Mammary epithelial cell (primary cell): ENCODE results near the gene SSRP1.

Experiments
- CTCF ChIP-seq, 2 donors: IDR thresholded peaks in 1 of 2; conservative IDR thresholded peaks in 1 of 2; 2 replicates each; pipeline ENCODE4 v1.5.1; 2011 to 2012; ENCODE audit warnings: inconsistent platforms in 2 of 2, low read length in 2 of 2, mild to moderate bottlenecking in 2 of 2, control low read depth in 1 of 2, low read depth in 1 of 2; ENCODE audit not compliant: insufficient read depth in 1 of 2; ENCODE audit errors: extremely low read depth in 1 of 2
- EZH2 ChIP-seq: IDR thresholded peaks from 2 replicates; pipeline ENCODE4 v1.6.1; 2012; ENCODE audit warnings: low read length, inconsistent platforms, borderline replicate concordance

- TF ChIP-seq CTCF (conservative IDR thresholded peaks at IDR 0.05 in 1 of 2, IDR thresholded peaks at IDR 0.05 in 1 of 2; ENCODE audit: extremely low read depth in 1 of 2, insufficient read depth in 1 of 2, low read depth in 1 of 2, low read length in 2 of 2) (no peak), EZH2 (no peak)
These were observed 34.9 kb downstream of the SSRP1 start for GRCh38 chr11:57300785-57301184.
